HL-60 (cell line): ENCODE measurements around the gene DHX34.

Source experiments
- GABPA ChIP-seq: IDR thresholded peaks from 2 replicates; pipeline ENCODE4 v1.6.1; 2012; ENCODE audit warnings: low read depth
- POLR2AphosphoS5 ChIP-seq: IDR thresholded peaks from 2 replicates; pipeline ENCODE4 v1.6.1; 2012; ENCODE audit warnings: low read depth
- TF ChIP-seq, protein P1 (sequence below): IDR thresholded peaks from one replicate; pipeline ENCODE4 v1.5.1; 2011; ENCODE audit warnings: low read length, control low read depth, inconsistent platforms; ENCODE audit not compliant: insufficient read depth
- TF ChIP-seq, protein P2 (sequence below): IDR thresholded peaks from 2 replicates; pipeline ENCODE4 v1.6.1; 2012; ENCODE audit warnings: low read depth; ENCODE audit not compliant: insufficient replicate concordance

DNA sequence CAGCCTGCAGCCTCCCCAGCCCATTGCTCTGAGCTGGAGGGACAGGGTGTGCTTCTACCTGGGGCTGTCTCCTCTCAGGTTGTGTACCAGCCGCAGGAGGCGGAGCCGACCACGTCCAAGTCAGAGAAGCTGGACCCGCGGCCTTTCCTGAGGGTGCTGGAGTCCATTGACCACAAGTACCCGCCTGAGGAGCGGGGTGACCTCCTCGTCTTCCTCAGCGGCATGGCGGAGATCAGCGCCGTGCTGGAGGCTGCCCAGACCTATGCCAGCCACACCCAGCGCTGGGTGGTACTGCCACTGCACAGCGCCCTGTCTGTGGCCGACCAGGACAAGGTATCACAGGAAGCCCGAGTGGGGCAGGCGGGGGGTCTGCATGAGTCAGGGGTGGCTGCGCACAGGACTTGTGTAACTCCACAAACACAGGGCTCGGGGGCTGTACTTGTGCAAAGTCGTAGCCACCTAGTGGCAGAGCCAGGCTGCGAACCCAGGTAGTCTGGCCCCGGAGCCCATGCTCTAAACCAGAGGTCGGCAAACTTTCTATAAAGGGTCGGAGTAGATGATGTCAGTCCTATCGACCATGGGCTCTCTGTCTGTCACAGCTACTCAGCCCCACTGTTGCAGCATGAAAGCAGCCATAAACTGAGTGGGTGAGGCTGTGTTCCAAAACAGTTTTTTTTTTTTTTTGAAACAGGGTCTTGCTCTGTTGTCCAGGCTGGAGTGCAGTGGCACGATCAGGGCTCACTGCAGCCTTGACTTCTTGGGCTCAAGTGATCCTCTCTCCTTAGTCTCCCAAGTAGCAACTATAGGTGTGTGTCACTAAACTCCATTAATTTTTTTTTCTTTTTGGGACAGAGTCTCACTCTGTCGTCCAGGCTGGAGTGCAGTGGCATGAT, 8.9 kb downstream of the DHX34 start:
- TF ChIP-seq, protein P1, sequence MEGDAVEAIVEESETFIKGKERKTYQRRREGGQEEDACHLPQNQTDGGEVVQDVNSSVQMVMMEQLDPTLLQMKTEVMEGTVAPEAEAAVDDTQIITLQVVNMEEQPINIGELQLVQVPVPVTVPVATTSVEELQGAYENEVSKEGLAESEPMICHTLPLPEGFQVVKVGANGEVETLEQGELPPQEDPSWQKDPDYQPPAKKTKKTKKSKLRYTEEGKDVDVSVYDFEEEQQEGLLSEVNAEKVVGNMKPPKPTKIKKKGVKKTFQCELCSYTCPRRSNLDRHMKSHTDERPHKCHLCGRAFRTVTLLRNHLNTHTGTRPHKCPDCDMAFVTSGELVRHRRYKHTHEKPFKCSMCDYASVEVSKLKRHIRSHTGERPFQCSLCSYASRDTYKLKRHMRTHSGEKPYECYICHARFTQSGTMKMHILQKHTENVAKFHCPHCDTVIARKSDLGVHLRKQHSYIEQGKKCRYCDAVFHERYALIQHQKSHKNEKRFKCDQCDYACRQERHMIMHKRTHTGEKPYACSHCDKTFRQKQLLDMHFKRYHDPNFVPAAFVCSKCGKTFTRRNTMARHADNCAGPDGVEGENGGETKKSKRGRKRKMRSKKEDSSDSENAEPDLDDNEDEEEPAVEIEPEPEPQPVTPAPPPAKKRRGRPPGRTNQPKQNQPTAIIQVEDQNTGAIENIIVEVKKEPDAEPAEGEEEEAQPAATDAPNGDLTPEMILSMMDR, result no peak
- TF ChIP-seq POLR2AphosphoS5 (no peak), GABPA (no peak)
- TF ChIP-seq, protein P2, sequence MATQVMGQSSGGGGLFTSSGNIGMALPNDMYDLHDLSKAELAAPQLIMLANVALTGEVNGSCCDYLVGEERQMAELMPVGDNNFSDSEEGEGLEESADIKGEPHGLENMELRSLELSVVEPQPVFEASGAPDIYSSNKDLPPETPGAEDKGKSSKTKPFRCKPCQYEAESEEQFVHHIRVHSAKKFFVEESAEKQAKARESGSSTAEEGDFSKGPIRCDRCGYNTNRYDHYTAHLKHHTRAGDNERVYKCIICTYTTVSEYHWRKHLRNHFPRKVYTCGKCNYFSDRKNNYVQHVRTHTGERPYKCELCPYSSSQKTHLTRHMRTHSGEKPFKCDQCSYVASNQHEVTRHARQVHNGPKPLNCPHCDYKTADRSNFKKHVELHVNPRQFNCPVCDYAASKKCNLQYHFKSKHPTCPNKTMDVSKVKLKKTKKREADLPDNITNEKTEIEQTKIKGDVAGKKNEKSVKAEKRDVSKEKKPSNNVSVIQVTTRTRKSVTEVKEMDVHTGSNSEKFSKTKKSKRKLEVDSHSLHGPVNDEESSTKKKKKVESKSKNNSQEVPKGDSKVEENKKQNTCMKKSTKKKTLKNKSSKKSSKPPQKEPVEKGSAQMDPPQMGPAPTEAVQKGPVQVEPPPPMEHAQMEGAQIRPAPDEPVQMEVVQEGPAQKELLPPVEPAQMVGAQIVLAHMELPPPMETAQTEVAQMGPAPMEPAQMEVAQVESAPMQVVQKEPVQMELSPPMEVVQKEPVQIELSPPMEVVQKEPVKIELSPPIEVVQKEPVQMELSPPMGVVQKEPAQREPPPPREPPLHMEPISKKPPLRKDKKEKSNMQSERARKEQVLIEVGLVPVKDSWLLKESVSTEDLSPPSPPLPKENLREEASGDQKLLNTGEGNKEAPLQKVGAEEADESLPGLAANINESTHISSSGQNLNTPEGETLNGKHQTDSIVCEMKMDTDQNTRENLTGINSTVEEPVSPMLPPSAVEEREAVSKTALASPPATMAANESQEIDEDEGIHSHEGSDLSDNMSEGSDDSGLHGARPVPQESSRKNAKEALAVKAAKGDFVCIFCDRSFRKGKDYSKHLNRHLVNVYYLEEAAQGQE, result no peak
